IMR-90 (cell line): Measurements from ENCODE around the gene SYPL1. TPM values are rescaled to one million over a fixed set of nuclear protein-coding genes. Genes with fewer than 3 reads are reported as not detected.

Source experiments
- ATAC-seq: fragments of 200-7000 bp; cut with Tn5 transposase; 2 replicates; pipeline ENCODE4 v1.9.1; 2020; ENCODE audit warnings: low read depth, mild to moderate bottlenecking, moderate library complexity
- BruUV-seq: library from RNA; stranded (reverse); fragments of 400-500 nt; replicated peaks from 2 replicates; lab custom pipeline; 2021; lab: Mats Ljungman, UMichigan
- CTCF ChIA-PET: fragments of 300-600 bp; formaldehyde crosslinking; extraction: SDS; loops from one replicate; lab custom pipeline; 2021; ENCODE audit warnings: antibody characterized with exemption; lab: Yijun Ruan, JAX
- POLR2A ChIA-PET: fragments of 300-600 bp; sonication (Branson Sonifier 250); formaldehyde crosslinking; loops from one replicate; lab custom pipeline; 2022; ENCODE audit warnings: antibody characterized with exemption; ENCODE audit not compliant: unreplicated experiment; lab: Charles Lee
- DNase-seq: peaks from one replicate; pipeline ENCODE4 v3.0.0; 2013
- H2AFZ ChIP-seq: replicated peaks from 2 replicates; pipeline ENCODE3; 2013; ENCODE audit warnings: low read length, mild to moderate bottlenecking; ENCODE audit not compliant: poor library complexity
- H2AK5ac ChIP-seq: 2 replicates; pipeline ENCODE4 v1.6.1; 2013; ENCODE audit warnings: low read depth, low read length, inconsistent platforms
- H2AK9ac ChIP-seq: replicated peaks from 2 replicates; pipeline ENCODE3; 2013; ENCODE audit warnings: mild to moderate bottlenecking, low read depth, low read length, moderate library complexity; ENCODE audit not compliant: poor library complexity
- H2BK120ac ChIP-seq: 2 replicates; pipeline ENCODE4 v1.6.1; 2013; ENCODE audit warnings: low read depth, low read length, inconsistent platforms
- H2BK15ac ChIP-seq: 3 replicates; pipeline ENCODE4 v1.6.1; 2013; ENCODE audit warnings: low read depth, low read length, inconsistent platforms
- H2BK20ac ChIP-seq: 2 replicates; pipeline ENCODE4 v1.6.1; 2013; ENCODE audit warnings: low read depth, mild to moderate bottlenecking, inconsistent platforms, low read length, moderate library complexity
- H2BK5ac ChIP-seq: 2 replicates; pipeline ENCODE4 v1.6.1; 2013; ENCODE audit warnings: mild to moderate bottlenecking, low read depth, low read length, inconsistent platforms; ENCODE audit not compliant: poor library complexity, severe bottlenecking
- H3K14ac ChIP-seq: replicated peaks from 2 replicates; pipeline ENCODE4 v1.6.1; 2013; ENCODE audit warnings: low read depth, low read length, inconsistent platforms
- H3K18ac ChIP-seq: 2 replicates; pipeline ENCODE4 v1.6.1; 2013; ENCODE audit warnings: low read depth, low read length, control low read depth
- H3K23ac ChIP-seq: 2 replicates; pipeline ENCODE4 v1.6.1; 2013; ENCODE audit warnings: low read depth, low read length, inconsistent platforms
- H3K27ac ChIP-seq: 2 replicates; pipeline ENCODE4 v1.5.1; 2013; ENCODE audit warnings: mild to moderate bottlenecking, control low read depth, low read length; ENCODE audit not compliant: insufficient read depth
- H3K27me3 ChIP-seq: 2 replicates; pipeline ENCODE4 v1.6.1; 2013; ENCODE audit warnings: low read length; ENCODE audit not compliant: control insufficient read depth, insufficient read depth
- H3K36me3 ChIP-seq: 2 replicates; pipeline ENCODE4 v1.6.1; 2013; ENCODE audit warnings: low read length, mixed read lengths; ENCODE audit not compliant: control insufficient read depth, insufficient read depth
- H3K4ac ChIP-seq: 2 replicates; pipeline ENCODE4 v1.6.1; 2013; ENCODE audit warnings: low read depth, low read length, inconsistent platforms
- H3K4me1 ChIP-seq: 2 replicates; pipeline ENCODE4 v1.6.1; 2013; ENCODE audit warnings: low read length, mixed read lengths; ENCODE audit not compliant: control insufficient read depth, insufficient read depth
- H3K4me2 ChIP-seq: 2 replicates; pipeline ENCODE4 v1.6.1; 2013; ENCODE audit warnings: low read depth, mild to moderate bottlenecking, control low read depth, low read length, moderate library complexity
- H3K4me3 ChIP-seq: 2 replicates; pipeline ENCODE4 v1.5.1; 2013; ENCODE audit warnings: low read depth, mild to moderate bottlenecking, control low read depth, low read length, moderate library complexity; ENCODE audit not compliant: insufficient read depth
- H3K56ac ChIP-seq: 2 replicates; pipeline ENCODE4 v1.6.1; 2013; ENCODE audit warnings: low read length, inconsistent platforms; ENCODE audit not compliant: insufficient read depth; ENCODE audit errors: extremely low read depth
- H3K79me1 ChIP-seq, 2 experiments: 2 replicates each; pipeline ENCODE4 v1.6.1; 2013; ENCODE audit warnings: low read length in 2 of 2, inconsistent platforms in 1 of 2, low read depth in 1 of 2
- H3K9ac ChIP-seq: 2 replicates; pipeline ENCODE4 v1.6.1; 2013; ENCODE audit warnings: low read depth, low read length, control low read depth
- H3K9me1 ChIP-seq: 2 replicates; pipeline ENCODE4 v1.6.1; 2013; ENCODE audit warnings: low read length, inconsistent platforms; ENCODE audit not compliant: insufficient read depth
- H3K9me3 ChIP-seq: 2 replicates; pipeline ENCODE4 v1.6.1; 2013; ENCODE audit warnings: low read length; ENCODE audit not compliant: control insufficient read depth, insufficient read depth
- H4K20me1 ChIP-seq: 2 replicates; pipeline ENCODE4 v1.6.1; 2013; ENCODE audit warnings: low read length, inconsistent platforms; ENCODE audit not compliant: insufficient read depth
- H4K5ac ChIP-seq: 2 replicates; pipeline ENCODE4 v1.6.1; 2013; ENCODE audit warnings: mild to moderate bottlenecking, low read depth, low read length, control low read depth
- H4K8ac ChIP-seq, 2 experiments: 2 replicates each; pipeline ENCODE4 v1.6.1; 2013; ENCODE audit warnings: low read depth in 2 of 2, low read length in 2 of 2, control low read depth in 1 of 2, inconsistent platforms in 1 of 2
- H4K91ac ChIP-seq: 2 replicates; pipeline ENCODE4 v1.6.1; 2013; ENCODE audit warnings: low read depth, low read length, inconsistent platforms; ENCODE audit not compliant: insufficient read depth
- CEBPB ChIP-seq: IDR thresholded peaks from 2 replicates; pipeline ENCODE4 v1.6.1; 2012; ENCODE audit warnings: low read depth, low read length, improper control_type of control experiment
- CTCF ChIP-seq: conservative IDR thresholded peaks from 2 replicates; pipeline ENCODE4 v1.5.1; 2012; ENCODE audit warnings: mild to moderate bottlenecking, low read depth, low read length, improper control_type of control experiment
- ELK1 ChIP-seq: fragments of 150-350 bp; IDR thresholded peaks from 2 replicates; pipeline ENCODE4 v1.6.1; 2016; ENCODE audit warnings: low read depth, mild to moderate bottlenecking, low read length, moderate library complexity, borderline replicate concordance
- FOS ChIP-seq: fragments of 150-350 bp; IDR thresholded peaks from 2 replicates; pipeline ENCODE4 v1.6.1; 2016; ENCODE audit warnings: low read depth, low read length
- MAZ ChIP-seq: IDR thresholded peaks from 2 replicates; pipeline ENCODE4 v1.6.1; 2012; ENCODE audit warnings: low read depth, mild to moderate bottlenecking, low read length, improper control_type of control experiment, moderate library complexity, borderline replicate concordance
- POLR2A ChIP-seq: IDR thresholded peaks from 2 replicates; pipeline ENCODE4 v1.6.1; 2012; ENCODE audit warnings: mild to moderate bottlenecking, low read depth, low read length
- RAD21 ChIP-seq: IDR thresholded peaks from 2 replicates; pipeline ENCODE4 v1.6.1; 2012; ENCODE audit warnings: low read length, improper control_type of control experiment
- SMC3 ChIP-seq: fragments of 150-350 bp; IDR thresholded peaks from 2 replicates; pipeline ENCODE4 v1.6.1; 2016; ENCODE audit warnings: low read depth, mild to moderate bottlenecking, antibody characterized with exemption, low read length, moderate library complexity
- USF2 ChIP-seq: fragments of 150-350 bp; IDR thresholded peaks from 2 replicates; pipeline ENCODE4 v1.6.1; 2017; ENCODE audit warnings: mild to moderate bottlenecking, antibody characterized with exemption, low read length, low read depth
- dilution Hi-C: fragments of 300-500 bp; cut with HindIII; formaldehyde crosslinking; loops from one replicate; pipeline ENCODE4 v1.14.3; 2018; ENCODE audit warnings: low sequenced_read_pairs; ENCODE audit not compliant: unreplicated experiment
- in situ Hi-C: fragments of 300-500 bp; cut with MboI; formaldehyde crosslinking; loops from 3 replicates; pipeline ENCODE4 v1.14.3; 2019; ENCODE audit warnings: low sequenced_read_pairs, inconsistent platforms, mixed read lengths
- intact Hi-C: fragments of 100-400 bp; cut with micrococcal nuclease; formaldehyde crosslinking; loops from 2 replicates; pipeline ENCODE4 v1.10.0; 2022
- polyA plus RNA-seq, 3 experiments: library from polyadenylated mRNA; depleted of rRNA; stranded (reverse); fragments of >200 nt; gene quantifications; 2 replicates each; pipeline ENCODE4 v1.2.3, GENCODE V29; 2012; ENCODE audit warnings: low replicate concordance in 1 of 3
- total RNA-seq: library from RNA; depleted of rRNA; stranded (reverse); fragments of >200 nt; gene quantifications from 2 replicates; pipeline ENCODE4 v1.2.3, GENCODE V29; 2012

The SYPL1 gene
- total and polyA plus RNA-seq, 2 of the 4 experiments (the other 2 are of a cell fraction): 19.0 to 45.0 TPM

- in situ Hi-C loops (no loop called here), intact Hi-C loops (loop anchor here (5.0 kb wide), 2 partner anchors 42 to 43 kb away; no protein-coding TSS in a partner anchor), dilution Hi-C loops (no loop called here)
- Histone ChIP-seq H3K9me1 (peaks cover 8% of the 10 kb centered on the region), H3K4ac (no peak overlapping the region), H3K4me3 (no peak overlapping the region), H3K56ac (no peak overlapping the region), H4K91ac (no peak overlapping the region), H4K20me1 (peaks cover 37% of the 10 kb centered on the region), H2BK15ac (no peak overlapping the region; the same call in 2 of the 3 replicates), H4K8ac (no peak overlapping the region; a peak in 1 of 4 replicates), H3K79me1 (peaks cover 14 to 42% of the 10 kb centered on the region in 2 experiments), H2BK5ac (no peak overlapping the region), H4K5ac (no peak overlapping the region), H3K9me3 (no peaks in the 10 kb centered on the region), H3K18ac (no peak overlapping the region), H3K4me1 (peaks cover 2% of the 10 kb centered on the region; the same call in 1 of the 2 replicates), H2BK120ac (no peak overlapping the region), H3K36me3 (no peaks in the 10 kb centered on the region), H2AFZ (no peak overlapping the region), H2AK9ac (no peak overlapping the region), H2BK20ac (no peak overlapping the region), H3K27ac (no peak overlapping the region), H3K23ac (peak overlapping the region; percentile 52; the same call in 1 of the 2 replicates), H3K4me2 (peak overlapping the region; percentile 98), H3K27me3 (no peaks in the 10 kb centered on the region), H2AK5ac (no peak overlapping the region), H3K9ac (no peak overlapping the region), H3K14ac (peak overlapping the region; percentile 62; the same call in 1 of the 2 replicates)
- DNase-seq (no peak), ATAC-seq (no peak)
- ChIA-PET CTCF (no interaction called here), POLR2A (no interaction called here)
- TF ChIP-seq SMC3: no peak
- TF ChIP-seq USF2: no peak
- TF ChIP-seq RAD21: no peak
- TF ChIP-seq FOS: no peak
- TF ChIP-seq CTCF: no peak
- no peak for TF ChIP-seq CEBPB
- no peak for TF ChIP-seq ELK1
- no peak for TF ChIP-seq POLR2A
- TF ChIP-seq MAZ: no peak
- no TSS peak for BruUV-seq
These were observed 1.9 kb downstream of the SYPL1 start for GRCh38 chr7:106110238-106110560.
